Loucy (cell line): ENCODE data around the gene ZFR.

ENCODE experiments used
- CTCF ChIP-seq: fragments of 200-600 bp; sonication (generic); conservative IDR thresholded peaks from 2 replicates; pipeline ENCODE4 v1.5.1; 2014; ENCODE audit warnings: mild to moderate bottlenecking, antibody characterized with exemption, low read length
- EZH2phosphoT487 ChIP-seq: fragments of 200-600 bp; IDR thresholded peaks from 2 replicates; pipeline ENCODE4 v1.6.1; 2018; ENCODE audit warnings: antibody characterized with exemption, mild to moderate bottlenecking, moderate library complexity, borderline replicate concordance

- TF ChIP-seq CTCF, result no peak
- TF ChIP-seq EZH2phosphoT487, result no peak
Observed at GRCh38 chr5:32403760-32404159, 40.8 kb downstream of the ZFR start.
